Panc1 (cell line): ENCODE measurements around the gene CAMKV. TPM values are rescaled to one million over a fixed set of nuclear protein-coding genes. Genes with fewer than 3 reads are reported as not detected.
"Not testable (repeated sequence)": the region's sequence is repeated elsewhere in the genome, so short reads cannot be mapped to it uniquely, and the experiment has no call there.

ENCODE experiments used
- ATAC-seq: fragments of 200-7000 bp; cut with Tn5 transposase; 2 replicates; pipeline ENCODE4 v1.9.1; 2020; ENCODE audit warnings: mild to moderate bottlenecking, moderate library complexity
- Bru-seq: library from RNA; stranded (reverse); fragments of 400-500 nt; gene quantifications from one replicate; lab custom pipeline; 2021; lab: Mats Ljungman, UMichigan
- BruChase-seq, 2 experiments: library from RNA; stranded (reverse); fragments of 400-500 nt; gene quantifications; one replicate each; lab custom pipeline; 2021; lab: Mats Ljungman, UMichigan
- BruUV-seq: library from RNA; stranded (reverse); fragments of 400-500 nt; replicated peaks from 2 replicates; lab custom pipeline; 2021; lab: Mats Ljungman, UMichigan
- CTCF ChIA-PET: fragments of 300-600 bp; sonication (Branson Sonifier 250); formaldehyde crosslinking; loops from one replicate; lab custom pipeline; 2022; ENCODE audit warnings: antibody characterized with exemption; lab: Charles Lee
- POLR2A ChIA-PET: fragments of 300-600 bp; sonication (Branson Sonifier 250); formaldehyde crosslinking; loops from one replicate; lab custom pipeline; 2022; ENCODE audit warnings: antibody characterized with exemption; lab: Charles Lee
- DNase-seq: peaks from one replicate; pipeline ENCODE4 v3.0.0-alpha.2; 2010; ENCODE audit warnings: low read depth, low spot score
- H3K27ac ChIP-seq: 2 replicates; pipeline ENCODE4 v1.5.1; 2011; ENCODE audit warnings: mild to moderate bottlenecking, low read length, inconsistent platforms
- H3K27me3 ChIP-seq: fragments of 200-500 bp; sonication (Bioruptor generic); 2 replicates; pipeline ENCODE4 v1.6.0; 2014; ENCODE audit warnings: low read length, inconsistent platforms; ENCODE audit not compliant: control insufficient read depth, insufficient read depth
- H3K36me3 ChIP-seq: fragments of 200-500 bp; sonication (Bioruptor generic); 2 replicates; pipeline ENCODE4 v1.5.1; 2014; ENCODE audit warnings: inconsistent platforms, mild to moderate bottlenecking, low read length, moderate library complexity; ENCODE audit not compliant: control insufficient read depth, insufficient read depth
- H3K4me1 ChIP-seq: 2 replicates; pipeline ENCODE4 v1.5.1; 2011; ENCODE audit warnings: inconsistent platforms, mild to moderate bottlenecking, low read length, moderate library complexity; ENCODE audit not compliant: control insufficient read depth, insufficient read depth
- H3K4me3 ChIP-seq, 2 experiments: 2 replicates each; pipeline ENCODE4 v1.5.1; 2011 to 2012; ENCODE audit warnings: low read depth in 2 of 2, low read length in 2 of 2, mild to moderate bottlenecking in 2 of 2, inconsistent platforms in 1 of 2, moderate library complexity in 1 of 2
- H3K9me3 ChIP-seq: fragments of 200-500 bp; sonication (Bioruptor generic); 2 replicates; pipeline ENCODE4 v1.5.1; 2014; ENCODE audit warnings: low read depth, mild to moderate bottlenecking, inconsistent platforms, low read length, moderate library complexity; ENCODE audit not compliant: control insufficient read depth, insufficient read depth
- POLR2AphosphoS5 ChIP-seq: IDR thresholded peaks from 2 replicates; pipeline ENCODE4 v1.6.1; 2012; ENCODE audit warnings: mild to moderate bottlenecking, low read depth, low read length, moderate library complexity
- SIN3A ChIP-seq: IDR thresholded peaks from 2 replicates; pipeline ENCODE4 v1.6.1; 2012; ENCODE audit warnings: low read depth, mild to moderate bottlenecking, low read length, moderate library complexity, borderline replicate concordance; ENCODE audit not compliant: insufficient read depth
- TCF7L2 ChIP-seq: IDR thresholded peaks from 2 replicates; pipeline ENCODE4 v1.6.1; 2011; ENCODE audit warnings: mild to moderate bottlenecking, low read depth, low read length, inconsistent platforms
- in situ Hi-C: cut with HindIII; loops from 2 replicates; pipeline ENCODE4 v1.10.0; 2016; ENCODE audit warnings: low sequenced_read_pairs, low pct_unique_long_range_greater_than_20kb
- intact Hi-C: fragments of 100-400 bp; cut with micrococcal nuclease; formaldehyde crosslinking; loops from one replicate; pipeline ENCODE4 v1.10.0; 2022; ENCODE audit not compliant: unreplicated experiment
- long read RNA-seq: library from polyadenylated mRNA; unstranded; transcript quantifications from one replicate; pipeline ENCODE4 v2.0.0, GENCODE V29; 2021; ENCODE audit not compliant: unreplicated experiment
- polyA plus RNA-seq: library from polyadenylated mRNA; unstranded; fragments of >200 nt; gene quantifications from one replicate; pipeline ENCODE4 v1.2.1, GENCODE V29; 2012; ENCODE audit warnings: missing spikeins; ENCODE audit not compliant: insufficient read length
- total RNA-seq: library from RNA; stranded (reverse); gene quantifications from one replicate; pipeline ENCODE4 v1.2.1, GENCODE V29; 2021; ENCODE audit not compliant: unreplicated experiment
- TF ChIP-seq, protein P1 (sequence below), 2 experiments: IDR thresholded peaks; 2 replicates each; pipeline ENCODE4 v1.6.1; 2011 to 2012; ENCODE audit warnings: low read depth in 2 of 2, control low read depth in 1 of 2, low read length in 1 of 2, mild to moderate bottlenecking in 1 of 2, moderate library complexity in 1 of 2; ENCODE audit not compliant: insufficient read depth in 1 of 2
- TF ChIP-seq, protein P2 (sequence below): fragments of 450-650 bp; IDR thresholded peaks from 2 replicates; pipeline ENCODE4 v1.5.1; 2017; ENCODE audit warnings: mild to moderate bottlenecking

Gene CAMKV, protein sequence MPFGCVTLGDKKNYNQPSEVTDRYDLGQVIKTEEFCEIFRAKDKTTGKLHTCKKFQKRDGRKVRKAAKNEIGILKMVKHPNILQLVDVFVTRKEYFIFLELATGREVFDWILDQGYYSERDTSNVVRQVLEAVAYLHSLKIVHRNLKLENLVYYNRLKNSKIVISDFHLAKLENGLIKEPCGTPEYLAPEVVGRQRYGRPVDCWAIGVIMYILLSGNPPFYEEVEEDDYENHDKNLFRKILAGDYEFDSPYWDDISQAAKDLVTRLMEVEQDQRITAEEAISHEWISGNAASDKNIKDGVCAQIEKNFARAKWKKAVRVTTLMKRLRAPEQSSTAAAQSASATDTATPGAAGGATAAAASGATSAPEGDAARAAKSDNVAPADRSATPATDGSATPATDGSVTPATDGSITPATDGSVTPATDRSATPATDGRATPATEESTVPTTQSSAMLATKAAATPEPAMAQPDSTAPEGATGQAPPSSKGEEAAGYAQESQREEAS
- total RNA-seq (0.85 TPM), Bru-seq, nascent RNA (not detected), BruChase-seq, experiment 1, labeled RNA remaining after a 2-hour chase (percentile 6 among the genes with signal in this experiment), BruChase-seq, experiment 2, labeled RNA remaining after a 6-hour chase (percentile 16 among the genes with signal in this experiment)
- polyA plus RNA-seq: not detected
- long read RNA-seq, partial matches to known transcripts: 1 of 1 reads
- long read RNA-seq, other reads (novel, unspliced or antisense): 0 of 1 reads

DNA sequence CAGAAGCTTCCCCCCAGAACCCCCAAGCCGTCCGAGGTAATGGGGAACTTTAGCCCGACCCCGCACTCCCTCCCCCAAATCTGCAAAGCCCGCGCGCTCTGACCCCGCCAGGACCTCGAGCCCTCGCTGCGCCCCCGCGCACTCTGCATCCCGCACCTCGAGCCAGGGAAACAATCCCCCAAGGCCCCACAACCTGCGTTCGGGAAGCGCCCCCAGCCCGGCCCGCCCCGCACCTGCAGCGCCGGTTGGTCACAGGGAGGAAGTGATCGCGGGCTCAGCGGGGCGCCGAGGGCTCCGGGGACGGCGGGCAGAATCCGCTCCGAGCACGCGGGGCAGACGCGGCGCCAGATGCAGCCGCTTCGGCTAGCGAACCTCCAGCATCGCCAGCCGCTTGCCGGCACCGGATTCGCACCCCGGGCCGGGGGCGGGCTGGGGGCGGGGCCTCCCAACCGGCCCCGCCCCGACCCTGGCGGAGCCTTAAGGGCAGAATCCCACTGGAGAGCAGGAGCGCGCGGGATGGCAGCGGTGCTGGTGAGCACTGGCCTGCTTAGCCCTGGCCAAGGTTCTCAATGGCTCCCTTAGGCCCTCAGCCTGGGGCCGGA is at the start of gene CAMKV:
Gene CAMKV (minus strand): TSS at position 382 of the 602 bp plus-strand sequence. CDS start 7,518 bp downstream, outside the sequence.
- no peaks in the 10 kb centered on the region for H3K27me3 ChIP-seq
- DNase-seq: no peak
- H3K4me1 ChIP-seq: no peaks in the 10 kb centered on the region
- peak within 1 kb of the TSS; percentile 33 to 38 for H3K4me3 ChIP-seq
- ChIA-PET CTCF (no interaction called here), POLR2A (no interaction called here)
- no peak for TF ChIP-seq SIN3A
- TF ChIP-seq, protein P1, sequence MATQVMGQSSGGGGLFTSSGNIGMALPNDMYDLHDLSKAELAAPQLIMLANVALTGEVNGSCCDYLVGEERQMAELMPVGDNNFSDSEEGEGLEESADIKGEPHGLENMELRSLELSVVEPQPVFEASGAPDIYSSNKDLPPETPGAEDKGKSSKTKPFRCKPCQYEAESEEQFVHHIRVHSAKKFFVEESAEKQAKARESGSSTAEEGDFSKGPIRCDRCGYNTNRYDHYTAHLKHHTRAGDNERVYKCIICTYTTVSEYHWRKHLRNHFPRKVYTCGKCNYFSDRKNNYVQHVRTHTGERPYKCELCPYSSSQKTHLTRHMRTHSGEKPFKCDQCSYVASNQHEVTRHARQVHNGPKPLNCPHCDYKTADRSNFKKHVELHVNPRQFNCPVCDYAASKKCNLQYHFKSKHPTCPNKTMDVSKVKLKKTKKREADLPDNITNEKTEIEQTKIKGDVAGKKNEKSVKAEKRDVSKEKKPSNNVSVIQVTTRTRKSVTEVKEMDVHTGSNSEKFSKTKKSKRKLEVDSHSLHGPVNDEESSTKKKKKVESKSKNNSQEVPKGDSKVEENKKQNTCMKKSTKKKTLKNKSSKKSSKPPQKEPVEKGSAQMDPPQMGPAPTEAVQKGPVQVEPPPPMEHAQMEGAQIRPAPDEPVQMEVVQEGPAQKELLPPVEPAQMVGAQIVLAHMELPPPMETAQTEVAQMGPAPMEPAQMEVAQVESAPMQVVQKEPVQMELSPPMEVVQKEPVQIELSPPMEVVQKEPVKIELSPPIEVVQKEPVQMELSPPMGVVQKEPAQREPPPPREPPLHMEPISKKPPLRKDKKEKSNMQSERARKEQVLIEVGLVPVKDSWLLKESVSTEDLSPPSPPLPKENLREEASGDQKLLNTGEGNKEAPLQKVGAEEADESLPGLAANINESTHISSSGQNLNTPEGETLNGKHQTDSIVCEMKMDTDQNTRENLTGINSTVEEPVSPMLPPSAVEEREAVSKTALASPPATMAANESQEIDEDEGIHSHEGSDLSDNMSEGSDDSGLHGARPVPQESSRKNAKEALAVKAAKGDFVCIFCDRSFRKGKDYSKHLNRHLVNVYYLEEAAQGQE (IDR thresholded peaks at IDR 0.05; ENCODE audit: insufficient read depth in 1 of 2, low read depth in 2 of 2, low read length in 1 of 2): no peak
- TF ChIP-seq TCF7L2: no peak
- no peak for TF ChIP-seq POLR2AphosphoS5
- TF ChIP-seq, protein P2, sequence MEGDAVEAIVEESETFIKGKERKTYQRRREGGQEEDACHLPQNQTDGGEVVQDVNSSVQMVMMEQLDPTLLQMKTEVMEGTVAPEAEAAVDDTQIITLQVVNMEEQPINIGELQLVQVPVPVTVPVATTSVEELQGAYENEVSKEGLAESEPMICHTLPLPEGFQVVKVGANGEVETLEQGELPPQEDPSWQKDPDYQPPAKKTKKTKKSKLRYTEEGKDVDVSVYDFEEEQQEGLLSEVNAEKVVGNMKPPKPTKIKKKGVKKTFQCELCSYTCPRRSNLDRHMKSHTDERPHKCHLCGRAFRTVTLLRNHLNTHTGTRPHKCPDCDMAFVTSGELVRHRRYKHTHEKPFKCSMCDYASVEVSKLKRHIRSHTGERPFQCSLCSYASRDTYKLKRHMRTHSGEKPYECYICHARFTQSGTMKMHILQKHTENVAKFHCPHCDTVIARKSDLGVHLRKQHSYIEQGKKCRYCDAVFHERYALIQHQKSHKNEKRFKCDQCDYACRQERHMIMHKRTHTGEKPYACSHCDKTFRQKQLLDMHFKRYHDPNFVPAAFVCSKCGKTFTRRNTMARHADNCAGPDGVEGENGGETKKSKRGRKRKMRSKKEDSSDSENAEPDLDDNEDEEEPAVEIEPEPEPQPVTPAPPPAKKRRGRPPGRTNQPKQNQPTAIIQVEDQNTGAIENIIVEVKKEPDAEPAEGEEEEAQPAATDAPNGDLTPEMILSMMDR: no peak
- H3K36me3 ChIP-seq: no peaks in the 10 kb centered on the region
- no TSS peak for BruUV-seq
- in situ Hi-C loops (no loop called here), intact Hi-C loops (no loop called here)
- H3K9me3 ChIP-seq: no peaks in the 10 kb centered on the region
- no peak within 1 kb of the TSS for H3K27ac ChIP-seq
- peak; percentile 66 for ATAC-seq

DNA sequence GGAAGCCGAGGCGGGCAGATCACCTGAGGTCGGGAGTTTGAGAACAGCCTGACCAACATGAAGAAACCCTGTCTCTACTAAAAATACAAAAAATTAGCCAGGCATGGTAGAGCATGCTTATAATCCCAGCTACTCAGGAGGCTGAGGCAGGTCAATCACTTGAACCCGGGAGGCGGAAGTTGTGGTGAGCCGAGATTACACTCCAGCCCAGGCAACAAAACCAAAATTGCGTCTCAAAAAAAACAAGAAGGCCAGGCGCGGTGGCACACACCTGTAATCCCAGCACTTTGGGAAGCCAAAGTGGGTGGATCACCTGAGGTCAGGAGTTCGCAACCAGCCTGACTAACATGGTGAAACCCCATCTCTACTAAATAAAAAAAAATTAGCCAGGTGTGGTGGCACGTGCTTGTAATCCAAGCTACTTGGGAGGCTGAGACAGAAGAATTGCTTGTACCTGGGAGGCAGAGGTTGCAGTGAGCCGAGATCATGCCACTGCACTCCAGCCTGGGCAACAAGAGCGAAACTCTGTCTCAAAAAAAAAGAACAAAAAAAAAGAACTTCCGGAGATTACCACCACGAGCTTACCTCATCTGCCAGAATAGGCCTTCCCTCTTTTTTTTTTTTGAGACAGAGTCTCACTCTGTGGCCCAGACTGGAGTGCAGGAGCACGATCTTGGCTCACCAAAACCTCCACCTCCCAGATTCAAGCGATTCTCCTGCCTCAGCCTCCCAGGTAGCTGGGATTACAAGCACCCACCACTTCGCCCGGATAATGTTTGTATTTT is 48.3 kb upstream of the CAMKV start:
- intact Hi-C loops, ATAC-seq, H3K4me3 ChIP-seq, H3K4me1 ChIP-seq, DNase-seq, H3K27ac ChIP-seq, BruUV-seq, in situ Hi-C loops, CTCF ChIA-PET, H3K9me3 ChIP-seq, H3K36me3 ChIP-seq, H3K27me3 ChIP-seq: not testable (repeated sequence)
- POLR2A ChIA-PET: interaction anchor here (0.7 kb wide), 1 partner anchor 62 kb away, joined by 3 read pairs; no protein-coding TSS in a partner anchor
